Activated CD4-positive, CD25-positive, alpha-beta regulatory T cell treated with anti-CD3 and anti-CD28 coated beads, Interleukin-2, amount 50 U/mL, for 16 hours (primary cell): ENCODE results near the gene B3GNT5.

ENCODE experiments used
- DNase-seq: peaks from one replicate; pipeline ENCODE4 v3.0.0-alpha.2; 2020; ENCODE audit warnings: low read depth, low spot score

B3GNT5 gene

GRCh38 chr3:183265834-183266417 lies 12.9 kb downstream of the B3GNT5 start:
- no peak for DNase-seq

- DNase-seq, result no peak
Observed at GRCh38 chr3:183266454-183266853, 13.4 kb downstream of the B3GNT5 start.

DNA sequence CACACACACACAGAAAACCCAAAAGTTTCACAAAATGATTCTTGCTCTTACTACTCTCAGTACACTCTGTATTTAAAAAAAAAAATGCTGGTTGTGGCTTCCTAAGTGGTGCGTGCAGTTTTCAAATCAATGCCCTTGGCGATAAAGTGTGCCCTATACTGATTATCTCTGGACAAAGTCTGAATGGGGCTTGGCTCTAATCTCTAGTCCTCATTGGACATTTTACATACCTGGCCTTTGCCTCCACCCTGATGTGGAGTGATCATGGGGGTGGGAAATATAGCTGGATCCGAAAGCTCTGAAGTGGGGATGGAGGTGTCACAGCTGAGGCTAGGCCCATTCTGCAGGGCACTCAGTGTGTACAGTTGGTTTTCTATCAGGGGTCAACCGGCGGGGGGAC lies 14.1 kb downstream of the B3GNT5 start:
- DNase-seq, result no peak

- no peak for DNase-seq
Observed at GRCh38 chr3:183268366-183268765, 15.3 kb downstream of the B3GNT5 start.

DNA sequence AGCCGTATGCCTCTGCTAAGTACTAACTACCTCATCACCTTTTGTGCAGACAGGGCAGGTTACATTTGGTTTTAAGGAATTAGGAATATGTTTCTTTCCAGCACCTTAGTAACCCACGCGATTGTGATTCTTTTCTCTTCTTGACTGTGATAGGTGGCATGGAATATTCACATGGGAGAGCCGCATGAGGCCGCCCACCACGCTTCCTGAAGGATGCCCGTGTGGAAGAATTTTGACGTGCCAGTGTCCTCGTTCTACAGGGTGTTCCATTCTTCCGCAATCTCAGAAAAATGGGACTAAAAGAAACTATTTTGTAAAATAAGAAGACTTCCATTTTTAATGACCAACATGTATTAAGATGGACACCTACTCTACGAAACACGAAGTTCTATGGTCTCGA lies 16.3 kb downstream of the B3GNT5 start:
- no peak for DNase-seq

GRCh38 chr3:183270344-183270743 lies 17.3 kb downstream of the B3GNT5 start:
- no peak for DNase-seq

DNA sequence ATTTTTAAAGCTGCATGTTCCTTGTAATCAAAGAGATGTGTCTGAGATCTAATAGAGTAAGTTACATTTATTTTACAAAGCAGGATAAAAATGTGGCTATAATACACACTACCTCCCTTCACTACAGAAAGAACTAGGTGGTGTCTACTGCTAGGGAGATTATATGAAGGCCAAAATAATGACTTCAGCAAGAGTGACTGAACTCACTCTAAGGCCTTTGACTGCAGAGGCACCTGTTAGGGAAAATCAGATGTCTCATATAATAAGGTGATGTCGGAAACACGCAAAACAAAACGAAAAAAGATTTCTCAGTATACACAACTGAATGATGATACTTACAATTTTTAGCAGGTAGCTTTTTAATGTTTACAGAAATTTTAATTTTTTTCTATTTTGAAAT lies 19.1 kb downstream of the B3GNT5 start:
- DNase-seq, result no peak

DNA sequence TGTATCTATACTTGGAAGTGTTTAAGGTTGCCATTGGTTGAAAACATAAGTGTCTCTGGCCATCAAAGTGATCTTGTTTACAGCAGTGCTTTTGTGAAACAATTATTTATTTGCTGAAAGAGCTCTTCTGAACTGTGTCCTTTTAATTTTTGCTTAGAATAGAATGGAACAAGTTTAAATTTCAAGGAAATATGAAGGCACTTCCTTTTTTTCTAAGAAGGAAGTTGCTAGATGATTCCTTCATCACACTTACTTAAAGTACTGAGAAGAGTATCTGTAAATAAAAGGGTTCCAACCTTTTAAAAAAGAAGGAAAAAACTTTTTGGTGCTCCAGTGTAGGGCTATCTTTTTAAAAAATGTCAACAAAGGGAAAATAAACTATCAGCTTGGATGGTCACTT lies 19.7 kb downstream of the B3GNT5 start:
- no peak for DNase-seq

DNA sequence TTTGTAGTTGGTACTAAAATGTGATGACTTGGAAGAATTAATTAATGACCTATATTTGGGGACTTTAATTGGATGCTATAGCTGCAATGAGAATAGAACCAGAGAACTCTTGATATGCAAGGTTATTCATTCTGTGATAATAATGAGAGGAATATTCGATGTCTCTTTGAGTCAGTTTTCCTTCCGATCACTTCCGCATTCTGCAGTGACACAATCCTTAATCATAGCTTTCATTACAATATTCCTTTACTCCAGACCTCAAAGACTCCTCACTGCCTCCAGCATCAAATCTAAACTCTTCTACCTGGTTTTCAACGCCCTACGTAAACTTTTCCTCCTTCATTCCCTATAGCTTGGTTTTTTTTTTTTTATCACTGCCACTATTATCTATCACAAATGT lies 21.6 kb downstream of the B3GNT5 start:
- DNase-seq, result no peak

DNA sequence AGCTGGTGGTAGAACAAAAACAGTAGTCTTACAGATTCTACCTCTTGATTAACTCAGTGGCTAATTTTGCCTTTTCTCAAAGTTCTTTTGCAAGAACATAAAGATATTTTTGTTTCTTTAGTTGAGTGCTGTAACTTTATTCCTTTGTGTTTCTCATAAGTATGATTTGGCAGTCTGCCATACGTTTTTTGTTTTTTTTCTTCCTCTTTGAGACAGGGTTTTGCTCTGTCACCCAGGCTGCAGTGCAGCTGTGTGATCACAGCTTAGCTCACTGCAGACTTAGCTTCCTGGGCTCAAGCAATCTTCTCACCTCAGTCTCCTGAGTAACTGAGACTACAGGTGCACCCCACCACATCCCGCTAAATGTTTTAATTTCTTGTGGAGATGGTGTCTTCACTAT lies 22.4 kb downstream of the B3GNT5 start:
- DNase-seq, result no peak

GRCh38 chr3:183275937-183276336 lies 22.9 kb downstream of the B3GNT5 start:
- DNase-seq, result no peak

GRCh38 chr3:183277260-183277659 lies 24.2 kb downstream of the B3GNT5 start:
- no peak for DNase-seq

GRCh38 chr3:183278479-183279088 lies 25.5 kb downstream of the B3GNT5 start:
- no peak for DNase-seq

DNA sequence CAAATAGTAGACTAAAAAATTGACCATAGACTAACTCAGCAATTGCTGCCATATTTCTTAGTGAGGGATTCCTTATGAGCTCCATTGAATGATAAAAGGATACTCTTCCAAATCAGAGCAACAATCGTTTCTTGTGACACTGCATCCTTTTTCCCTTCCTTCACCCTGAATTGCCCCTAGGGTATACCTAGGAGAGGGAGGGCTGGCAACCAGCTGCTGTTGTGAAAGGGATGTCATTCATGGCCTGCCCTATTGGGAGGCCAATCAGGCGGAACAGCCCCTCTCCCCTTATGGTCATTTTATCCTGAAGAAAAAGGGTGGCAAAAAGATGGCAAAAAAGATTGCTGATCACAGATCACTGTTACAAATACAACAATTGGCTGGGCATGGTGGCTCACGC lies 26.3 kb downstream of the B3GNT5 start:
- no peak for DNase-seq

DNA sequence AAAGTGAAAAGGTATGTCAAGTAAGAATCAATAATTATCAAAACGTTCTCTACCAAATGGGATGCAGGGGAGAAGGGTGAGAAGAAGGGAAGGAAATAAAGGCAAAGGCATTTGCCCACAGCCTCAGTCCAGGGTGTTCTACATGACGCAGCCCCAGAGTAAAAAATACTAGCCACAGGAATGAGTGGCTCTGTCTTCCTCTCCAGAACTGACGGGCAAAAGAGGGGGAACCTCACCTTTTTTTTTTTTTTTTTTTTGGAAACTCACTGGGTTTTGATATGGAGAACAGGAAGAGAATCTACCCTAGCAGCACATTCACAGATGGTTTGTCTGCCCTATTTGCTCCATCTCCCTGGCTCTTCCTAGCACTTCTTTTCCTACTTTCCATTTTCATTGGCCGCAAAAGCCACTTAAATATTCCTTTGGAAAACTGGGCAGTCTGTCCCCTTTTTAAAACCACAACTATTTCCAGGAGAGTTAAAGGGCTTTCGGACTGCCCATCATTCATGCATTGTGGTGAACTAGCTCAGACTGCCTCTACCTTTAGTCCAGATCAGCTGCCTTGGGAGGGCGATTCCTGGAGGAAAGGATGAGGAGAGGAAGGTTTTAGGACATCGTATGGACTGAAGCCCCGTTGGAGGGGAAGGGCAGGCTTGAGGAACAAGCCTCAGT lies 28.2 kb downstream of the B3GNT5 start:
- no peak for DNase-seq

DNA sequence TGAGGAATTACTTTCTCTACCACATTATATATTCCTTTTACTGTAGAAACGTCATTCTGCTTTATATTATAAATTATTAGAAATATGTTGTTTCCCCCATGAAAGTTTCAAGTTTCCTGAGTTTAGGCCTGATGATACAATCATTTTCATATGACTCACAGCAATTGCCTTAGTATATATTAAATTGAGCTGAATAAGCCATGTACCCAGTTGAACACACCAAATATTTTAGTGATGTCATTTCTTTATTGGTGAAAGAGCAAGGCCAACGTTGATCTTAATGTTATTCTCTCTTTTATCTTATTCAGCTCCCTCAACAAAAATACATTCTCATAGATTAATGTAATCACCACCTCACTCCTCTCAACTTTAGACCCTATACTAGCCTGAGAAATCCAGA lies 30.8 kb downstream of the B3GNT5 start:
- DNase-seq, result no peak

DNA sequence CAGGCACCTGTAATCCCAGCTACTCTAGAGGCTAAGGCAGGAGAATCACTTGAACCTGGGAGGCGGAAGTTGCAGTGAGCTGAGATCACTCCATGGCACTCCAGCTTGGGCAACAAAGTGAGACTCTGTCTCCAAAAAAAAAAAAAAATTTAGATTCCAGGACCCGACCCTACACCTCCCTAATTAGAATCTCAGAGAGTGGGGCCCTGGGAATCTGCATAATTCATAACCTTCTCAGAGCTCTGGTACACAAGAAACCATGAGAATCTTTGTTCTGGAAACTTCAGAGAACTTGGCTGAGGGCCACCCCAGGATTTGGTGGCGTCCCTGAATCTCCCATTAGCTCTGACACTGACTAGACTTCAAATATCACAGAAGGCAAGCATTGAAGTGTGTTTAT lies 31.5 kb downstream of the B3GNT5 start:
- DNase-seq, result no peak

- DNase-seq, result no peak
Observed at GRCh38 chr3:183285318-183285717, 32.3 kb downstream of the B3GNT5 start.

- DNase-seq, result peak; percentile 86
Observed at GRCh38 chr3:183285828-183286457, 32.9 kb downstream of the B3GNT5 start.

GRCh38 chr3:183287301-183287971 lies 34.4 kb downstream of the B3GNT5 start:
- DNase-seq, result no peak

- no peak for DNase-seq
Observed at GRCh38 chr3:183288117-183288516, 35.1 kb downstream of the B3GNT5 start.

DNA sequence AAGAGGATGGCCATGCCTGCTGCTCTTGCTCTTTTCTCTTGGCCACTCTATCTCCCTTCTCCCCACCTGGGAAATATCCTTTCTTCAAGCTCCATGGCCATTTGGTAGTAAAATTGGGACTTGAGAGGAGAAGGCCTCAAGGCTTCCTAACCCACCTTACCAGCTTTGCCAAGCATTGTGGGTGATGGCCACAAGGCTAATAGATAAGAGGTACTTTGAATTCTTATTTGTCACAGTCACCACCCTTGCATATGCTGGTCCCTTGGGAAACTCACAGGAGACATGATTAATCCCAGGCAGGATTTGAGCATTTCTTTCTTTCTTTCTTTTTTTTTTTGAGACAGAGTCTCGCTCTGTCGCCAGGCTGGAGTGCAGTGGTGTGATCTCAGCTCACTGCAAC lies 37.2 kb downstream of the B3GNT5 start:
- DNase-seq, result no peak
